Endodermal cell (in vitro differentiated cells): ENCODE results near the gene CIAO1. TPM values are rescaled to one million over a fixed set of nuclear protein-coding genes. Genes with fewer than 3 reads are reported as not detected.

Source experiments
- DNase-seq: peaks from one replicate; pipeline ENCODE4 v3.0.0-alpha.2; 2017
- H3K27ac ChIP-seq: 2 replicates; pipeline ENCODE4 v1.5.1; 2013; ENCODE audit warnings: mild to moderate bottlenecking, low read depth, low read length, moderate library complexity
- H3K27me3 ChIP-seq: 2 replicates; pipeline ENCODE4 v1.6.1; 2013; ENCODE audit warnings: mild to moderate bottlenecking, low read length, moderate library complexity; ENCODE audit not compliant: insufficient read depth, control insufficient read depth, poor library complexity, severe bottlenecking
- H3K36me3 ChIP-seq: 2 replicates; pipeline ENCODE4 v1.7.0; 2013; ENCODE audit warnings: mild to moderate bottlenecking, low read length, moderate library complexity; ENCODE audit not compliant: control insufficient read depth, insufficient read depth
- H3K4me1 ChIP-seq: one replicate; pipeline ENCODE4 v1.7.0; 2013; ENCODE audit warnings: low read length; ENCODE audit not compliant: control insufficient read depth, insufficient read depth
- H3K4me3 ChIP-seq: 2 replicates; pipeline ENCODE4 v1.5.1; 2013; ENCODE audit warnings: mild to moderate bottlenecking, low read length, moderate library complexity
- H3K9ac ChIP-seq: 2 replicates; pipeline ENCODE4 v1.6.1; 2013; ENCODE audit warnings: mild to moderate bottlenecking, low read length, moderate library complexity; ENCODE audit not compliant: poor library complexity, severe bottlenecking; ENCODE audit errors: extremely low read depth
- H3K9me3 ChIP-seq: 2 replicates; pipeline ENCODE4 v1.6.1; 2013; ENCODE audit warnings: mild to moderate bottlenecking, low read length, moderate library complexity; ENCODE audit not compliant: control insufficient read depth
- H3K27ac Mint-ChIP-seq: 2 replicates; pipeline ENCODE4 v1.8.0; 2020; ENCODE audit warnings: mixed read lengths
- H3K27me3 Mint-ChIP-seq: 2 replicates; pipeline ENCODE4 v1.8.0; 2021; ENCODE audit warnings: mild to moderate bottlenecking, mixed read lengths; ENCODE audit not compliant: insufficient read depth
- H3K36me3 Mint-ChIP-seq: 2 replicates; pipeline ENCODE4 v1.8.0; 2020; ENCODE audit warnings: low read depth, mixed read lengths
- H3K4me1 Mint-ChIP-seq: 2 replicates; pipeline ENCODE4 v1.8.0; 2020; ENCODE audit warnings: mixed read lengths
- H3K4me3 Mint-ChIP-seq: 2 replicates; pipeline ENCODE4 v1.8.0; 2020; ENCODE audit warnings: mild to moderate bottlenecking, moderate library complexity, mixed read lengths
- H3K9me3 Mint-ChIP-seq: 2 replicates; pipeline ENCODE4 v1.8.0; 2020; ENCODE audit warnings: mild to moderate bottlenecking, mixed read lengths
- CTCF ChIP-seq: fragments of 200-600 bp; sonication (generic); conservative IDR thresholded peaks from 2 replicates; pipeline ENCODE4 v1.5.0; 2021; ENCODE audit warnings: antibody characterized with exemption, mild to moderate bottlenecking
- WGBS, 2 experiments: methylation state at CpG; one replicate each; pipeline versions ENCODE4 v1.1.5 to v1.1.7; 2013; ENCODE audit warnings: missing lambda C conversion rate in 2 of 2, mixed read lengths in 1 of 2; ENCODE audit not compliant: insufficient coverage in 1 of 2, insufficient read length in 1 of 2; 5-methylcytosine and 5-hydroxymethylcytosine counted together
- total RNA-seq, 2 donors: library from RNA; stranded (reverse); fragmentation: NEBNext Ultra II Directional in 1 of 2; extraction: Animal tissue kit (Norgen Biotek cat#: 25700) in 1 of 2; gene quantifications; 2 replicates in 1 of 2; 3 replicates in 1 of 2; pipeline ENCODE4 v1.2.1, GENCODE V29; 2021

The CIAO1 gene
- total RNA-seq, 2 donors from 2014 or later, result 65.4 to 66.2 TPM

- Mint-ChIP-seq H3K4me1 (peaks cover 14% of the 10 kb centered on the region), H3K27me3 (no peaks in the 10 kb centered on the region), H3K36me3 (peaks cover 14% of the 10 kb centered on the region), H3K4me3 (no peak overlapping the region), H3K9me3 (no peaks in the 10 kb centered on the region), H3K27ac (no peak overlapping the region)
- no peak for DNase-seq
- WGBS, 2 experiments, result 90% methylated on average over 6 of the region's 6 CpGs
- no peak overlapping the region for H3K27ac ChIP-seq
- peaks cover 5% of the 10 kb centered on the region for H3K4me1 ChIP-seq
- no peaks in the 10 kb centered on the region for H3K9me3 ChIP-seq
- peaks cover 28% of the 10 kb centered on the region for H3K36me3 ChIP-seq
- no peak overlapping the region for H3K4me3 ChIP-seq
- TF ChIP-seq CTCF, result no peak
- H3K9ac ChIP-seq, result no peak overlapping the region
- H3K27me3 ChIP-seq, result no peaks in the 10 kb centered on the region
These were observed 4.6 kb upstream of the CIAO1 start for GRCh38 chr2:96261328-96262003.

GRCh38 chr2:96262306-96262705 is 3.7 kb upstream of the CIAO1 start:
- peaks cover 29% of the 10 kb centered on the region for H3K36me3 ChIP-seq
- no peak overlapping the region for H3K4me3 Mint-ChIP-seq
- no peak for TF ChIP-seq CTCF
- no peaks in the 10 kb centered on the region for H3K27me3 ChIP-seq
- 97 to 100% methylated on average over 2 of the region's 2 CpGs for WGBS, 2 experiments
- H3K27ac Mint-ChIP-seq, result no peak overlapping the region
- peaks cover 5% of the 10 kb centered on the region for H3K4me1 ChIP-seq
- H3K36me3 Mint-ChIP-seq, result peaks cover 11% of the 10 kb centered on the region
- peaks cover 19% of the 10 kb centered on the region for H3K4me1 Mint-ChIP-seq
- H3K9ac ChIP-seq, result no peak overlapping the region
- no peak overlapping the region for H3K27ac ChIP-seq
- H3K9me3 ChIP-seq, result no peaks in the 10 kb centered on the region
- no peaks in the 10 kb centered on the region for H3K9me3 Mint-ChIP-seq
- no peak for DNase-seq
- H3K27me3 Mint-ChIP-seq, result no peaks in the 10 kb centered on the region
- no peak overlapping the region for H3K4me3 ChIP-seq

GRCh38 chr2:96264086-96264485 is 1.9 kb upstream of the CIAO1 start:
- Mint-ChIP-seq H3K4me3 (no peak overlapping the region), H3K4me1 (peaks cover 19% of the 10 kb centered on the region), H3K27ac (no peak overlapping the region), H3K36me3 (peaks cover 22% of the 10 kb centered on the region), H3K27me3 (no peaks in the 10 kb centered on the region), H3K9me3 (no peaks in the 10 kb centered on the region)
- no peak for TF ChIP-seq CTCF
- Histone ChIP-seq H3K9ac (no peak overlapping the region), H3K36me3 (peaks cover 36% of the 10 kb centered on the region), H3K27me3 (no peaks in the 10 kb centered on the region), H3K9me3 (no peaks in the 10 kb centered on the region), H3K27ac (no peak overlapping the region), H3K4me1 (peaks cover 5% of the 10 kb centered on the region), H3K4me3 (peak overlapping the region; percentile 100)
- 88 to 94% methylated on average over 4 of the region's 4 CpGs for WGBS, 2 experiments
- no peak for DNase-seq
